Measurements from ENCODE around the gene SLC34A3. TPM values are rescaled to one million over a fixed set of nuclear protein-coding genes. Genes with fewer than 3 reads are reported as not detected.
"Not testable (repeated sequence)": the region's sequence is repeated elsewhere in the genome, so short reads cannot be mapped to it uniquely, and the experiment has no call there.

Gene SLC34A3
- total RNA-seq, 8 experiments from 2014 or later, result 0.11 to 0.49 (median 0.20) TPM; not detected in 2

- Histone ChIP-seq H3K4me3 (no peak overlapping the region), H3K4me1 (replicated peaks in 1 of 2) (peaks cover 14 to 22% of the 10 kb centered on the region in 2 donors), H3K27ac (no peak overlapping the region)
- in situ Hi-C loops (cut with MboI; ENCODE audit: low pct_unique_long_range_greater_than_20kb in 2 of 9, low sequenced_read_pairs in 9 of 9, unreplicated experiment in 9 of 9), result no loop called here
- 67 to 100% (median 90%) methylated on average over 1 to 4 of the region's 15 CpGs; no CpG with 5 or more reads in 6 of the 10 experiments for WGBS, 10 experiments
- no peak for ATAC-seq (replicated peaks in 6 of 8)
Measured at GRCh38 chr9:137256856-137257255, 26.2 kb downstream of the SLC34A3 start.

- ATAC-seq (replicated peaks in 6 of 8), result peak in 1 of 8 experiments; percentile 13
- H3K27ac ChIP-seq; in situ Hi-C loops (cut with MboI; ENCODE audit: low pct_unique_long_range_greater_than_20kb in 2 of 9, low sequenced_read_pairs in 9 of 9, unreplicated experiment in 9 of 9); H3K4me3 ChIP-seq; H3K4me1 ChIP-seq (replicated peaks in 1 of 2): not testable (repeated sequence)
- 50 to 100% (median 76%) methylated on average over 1 to 10 of the region's 15 CpGs; no CpG with 5 or more reads in 4 of the 10 experiments for WGBS, 10 experiments
Measured at GRCh38 chr9:137262173-137262908, 31.6 kb downstream of the SLC34A3 start.

- WGBS, 10 experiments, result 80 to 100% (median 90%) methylated on average over 4 to 12 of the region's 24 CpGs; no CpG with 5 or more reads in 6 of the 10 experiments
- in situ Hi-C loops (cut with MboI; ENCODE audit: low pct_unique_long_range_greater_than_20kb in 2 of 9, low sequenced_read_pairs in 9 of 9, unreplicated experiment in 9 of 9), result no loop called here
- peaks cover 0 to 2% of the 10 kb centered on the region in 2 donors for H3K4me1 ChIP-seq (replicated peaks in 1 of 2)
- H3K4me3 ChIP-seq, result no peak overlapping the region
- peak in 2 of 8 experiments; percentile 5 to 18 for ATAC-seq (replicated peaks in 6 of 8)
- no peak overlapping the region for H3K27ac ChIP-seq
Measured at GRCh38 chr9:137262909-137263285, 32.2 kb downstream of the SLC34A3 start.

- Histone ChIP-seq H3K4me3 (no peak overlapping the region), H3K27ac (no peak overlapping the region), H3K4me1 (replicated peaks in 1 of 2) (peaks cover 0 to 2% of the 10 kb centered on the region in 2 donors)
- 33 to 100% (median 94%) methylated on average over 2 to 6 of the region's 10 CpGs; no CpG with 5 or more reads in 7 of the 10 experiments for WGBS, 10 experiments
- ATAC-seq (replicated peaks in 6 of 8), result no peak
- in situ Hi-C loops (cut with MboI; ENCODE audit: low pct_unique_long_range_greater_than_20kb in 2 of 9, low sequenced_read_pairs in 9 of 9, unreplicated experiment in 9 of 9), result no loop called here
Measured at GRCh38 chr9:137263506-137263905, 32.8 kb downstream of the SLC34A3 start.

GRCh38 chr9:137264067-137264466 is 33.4 kb downstream of the SLC34A3 start:
- Histone ChIP-seq H3K27ac (no peak overlapping the region), H3K4me1 (replicated peaks in 1 of 2) (peaks cover 0 to 2% of the 10 kb centered on the region in 2 donors), H3K4me3 (no peak overlapping the region)
- WGBS, 10 experiments, result 80 to 93% (median 90%) methylated on average over 2 to 20 of the region's 22 CpGs; no CpG with 5 or more reads in 6 of the 10 experiments
- in situ Hi-C loops (cut with MboI; ENCODE audit: low pct_unique_long_range_greater_than_20kb in 2 of 9, low sequenced_read_pairs in 9 of 9, unreplicated experiment in 9 of 9), result no loop called here
- no peak for ATAC-seq (replicated peaks in 6 of 8)

GRCh38 chr9:137265496-137266161 is 34.9 kb downstream of the SLC34A3 start:
- Histone ChIP-seq H3K4me1 (replicated peaks in 1 of 2) (peaks cover 0 to 2% of the 10 kb centered on the region in 2 donors), H3K4me3 (no peak overlapping the region), H3K27ac (no peak overlapping the region)
- in situ Hi-C loops (cut with MboI; ENCODE audit: low pct_unique_long_range_greater_than_20kb in 2 of 9, low sequenced_read_pairs in 9 of 9, unreplicated experiment in 9 of 9), result no loop called here
- ATAC-seq (replicated peaks in 6 of 8), result peak in 2 of 8 experiments; percentile 6 to 7
- 60 to 100% (median 100%) methylated on average over 1 to 4 of the region's 29 CpGs; no CpG with 5 or more reads in 1 of the 10 experiments for WGBS, 10 experiments

GRCh38 chr9:137266162-137266527 is 35.4 kb downstream of the SLC34A3 start:
- in situ Hi-C loops (cut with MboI; ENCODE audit: low pct_unique_long_range_greater_than_20kb in 2 of 9, low sequenced_read_pairs in 9 of 9, unreplicated experiment in 9 of 9), result no loop called here
- whole genome bisulfite sequencing, 10 experiments, result no CpG with 5 or more reads among the region's 15 CpGs
- H3K27ac ChIP-seq, result no peak overlapping the region
- H3K4me3 ChIP-seq, result no peak overlapping the region
- peaks cover 0 to 2% of the 10 kb centered on the region in 2 donors for H3K4me1 ChIP-seq (replicated peaks in 1 of 2)
- ATAC-seq (replicated peaks in 6 of 8), result peak in 2 of 8 experiments; percentile 2 to 3

- Histone ChIP-seq H3K27ac (no peak overlapping the region), H3K4me1 (replicated peaks in 1 of 2) (peaks cover 0 to 2% of the 10 kb centered on the region in 2 donors), H3K4me3 (no peak overlapping the region)
- ATAC-seq (replicated peaks in 6 of 8), result peak in 5 of 8 experiments; percentile 7 to 49 (median 16)
- in situ Hi-C loops (cut with MboI; ENCODE audit: low pct_unique_long_range_greater_than_20kb in 2 of 9, low sequenced_read_pairs in 9 of 9, unreplicated experiment in 9 of 9), result no loop called here
- 80 to 100% methylated on average over 1 of the region's 34 CpGs; no CpG with 5 or more reads in 8 of the 10 experiments for WGBS, 10 experiments
Measured at GRCh38 chr9:137266585-137267453, 36.1 kb downstream of the SLC34A3 start.

- in situ Hi-C loops (cut with MboI; ENCODE audit: low pct_unique_long_range_greater_than_20kb in 2 of 9, low sequenced_read_pairs in 9 of 9, unreplicated experiment in 9 of 9), result no loop called here
- no peaks in the 10 kb centered on the region for H3K4me1 ChIP-seq (replicated peaks in 1 of 2)
- no peak for ATAC-seq (replicated peaks in 6 of 8)
- no peak overlapping the region for H3K4me3 ChIP-seq
- H3K27ac ChIP-seq, result no peak overlapping the region
- 0 to 100% (median 96%) methylated on average over 1 to 4 of the region's 6 CpGs; no CpG with 5 or more reads in 6 of the 10 experiments for WGBS, 10 experiments
Measured at GRCh38 chr9:137267933-137268355, 37.2 kb downstream of the SLC34A3 start.

- Histone ChIP-seq H3K4me1 (replicated peaks in 1 of 2) (no peaks in the 10 kb centered on the region), H3K4me3 (no peak overlapping the region), H3K27ac (no peak overlapping the region)
- 80 to 100% (median 93%) methylated on average over 1 to 13 of the region's 19 CpGs; no CpG with 5 or more reads in 2 of the 10 experiments for WGBS, 10 experiments
- in situ Hi-C loops (cut with MboI; ENCODE audit: low pct_unique_long_range_greater_than_20kb in 2 of 9, low sequenced_read_pairs in 9 of 9, unreplicated experiment in 9 of 9), result no loop called here
- no peak for ATAC-seq (replicated peaks in 6 of 8)
Measured at GRCh38 chr9:137268538-137269201, 38.0 kb downstream of the SLC34A3 start.

GRCh38 chr9:137269231-137269772 is 38.6 kb downstream of the SLC34A3 start:
- Histone ChIP-seq H3K27ac (no peak overlapping the region), H3K4me3 (no peak overlapping the region), H3K4me1 (replicated peaks in 1 of 2) (no peaks in the 10 kb centered on the region)
- WGBS, 10 experiments, result 33 to 100% (median 90%) methylated on average over 2 to 13 of the region's 17 CpGs
- in situ Hi-C loops (cut with MboI; ENCODE audit: low pct_unique_long_range_greater_than_20kb in 2 of 9, low sequenced_read_pairs in 9 of 9, unreplicated experiment in 9 of 9), result no loop called here
- ATAC-seq (replicated peaks in 6 of 8), result peak in 2 of 8 experiments; percentile 57 to 77
